ENCODE measurements around the gene ADISSP. TPM values are rescaled to one million over a fixed set of nuclear protein-coding genes. Genes with fewer than 3 reads are reported as not detected.

Gene ADISSP
- total and polyA plus RNA-seq, 9 of the 15 experiments (the other 6 are each of a cell fraction or from before 2014, with no cell fraction given), result 1.4 to 70.6 (median 23.4) TPM

- TF ChIP-seq THRB (CRISPR knock-in tag; conservative IDR thresholded peaks at IDR 0.05) (no peak), SMAD2 (IDR thresholded peaks at IDR 0.05; ENCODE audit: low read depth, low read length) (no peak), ZNF263 (CRISPR knock-in tag; IDR thresholded peaks at IDR 0.05; ENCODE audit: borderline replicate concordance) (no peak)
- TF ChIP-seq, protein P1, sequence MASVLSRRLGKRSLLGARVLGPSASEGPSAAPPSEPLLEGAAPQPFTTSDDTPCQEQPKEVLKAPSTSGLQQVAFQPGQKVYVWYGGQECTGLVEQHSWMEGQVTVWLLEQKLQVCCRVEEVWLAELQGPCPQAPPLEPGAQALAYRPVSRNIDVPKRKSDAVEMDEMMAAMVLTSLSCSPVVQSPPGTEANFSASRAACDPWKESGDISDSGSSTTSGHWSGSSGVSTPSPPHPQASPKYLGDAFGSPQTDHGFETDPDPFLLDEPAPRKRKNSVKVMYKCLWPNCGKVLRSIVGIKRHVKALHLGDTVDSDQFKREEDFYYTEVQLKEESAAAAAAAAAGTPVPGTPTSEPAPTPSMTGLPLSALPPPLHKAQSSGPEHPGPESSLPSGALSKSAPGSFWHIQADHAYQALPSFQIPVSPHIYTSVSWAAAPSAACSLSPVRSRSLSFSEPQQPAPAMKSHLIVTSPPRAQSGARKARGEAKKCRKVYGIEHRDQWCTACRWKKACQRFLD (CRISPR knock-in tag; IDR thresholded peaks at IDR 0.05), result no peak
Measured at GRCh38 chr20:3771552-3772058, 4.1 kb upstream of the ADISSP start (continued).

GRCh38 chr20:3768342-3769130 lies 983 bp upstream of the ADISSP start:
- ATAC-seq (peak; percentile 70), FAIRE-seq (no peak), DNase-seq (ENCODE audit: extremely low read depth in 1 of 4, low spot score in 3 of 4) (peak; percentile 63 to 72 (median 72))
- 6% methylated on average over 39 of the region's 51 CpGs for WGBS (ENCODE audit: insufficient coverage, low coverage, missing lambda C conversion rate)
- Histone ChIP-seq H3K27ac (ENCODE audit: extremely low read depth, low read depth, low read length) (peak overlapping the region; percentile 76), H4K20me1 (replicated peaks; ENCODE audit: control insufficient read depth, insufficient read depth, low read length) (no peaks in the 10 kb centered on the region), H3K36me3 (ENCODE audit: control insufficient read depth, insufficient read depth, low read length) (peaks cover 11% of the 10 kb centered on the region; the same call in 2 of the 3 replicates), H3K9ac (ENCODE audit: insufficient read depth in 1 of 2, low read depth in 2 of 2, low read length in 2 of 2) (peak overlapping the region; percentile 60 to 81), H3K4me1 (replicated peaks in 1 of 2; ENCODE audit: control insufficient read depth in 2 of 2, insufficient read depth in 2 of 2, low read length in 2 of 2) (peaks cover 9 to 42% of the 10 kb centered on the region in 2 experiments; a peak in 3 of 5 replicates), H3K9me3 (replicated peaks; ENCODE audit: control insufficient read depth, insufficient read depth, low read depth, low read length) (no peaks in the 10 kb centered on the region), H3K27me3 (ENCODE audit: control insufficient read depth in 2 of 2, insufficient read depth in 2 of 2, low read length in 2 of 2) (no peaks in the 10 kb centered on the region), H3K4me2 (ENCODE audit: insufficient read depth, low read length) (peak overlapping the region; percentile 81), H3K9me1 (ENCODE audit: control insufficient read depth, insufficient read depth, low read length) (no peaks in the 10 kb centered on the region), H3K79me2 (ENCODE audit: control insufficient read depth, insufficient read depth, low read length) (peaks cover 27% of the 10 kb centered on the region), H3K4me3 (peak overlapping the region; percentile 60), H2AFZ (ENCODE audit: low read depth, low read length) (peak overlapping the region; percentile 87)
- intact Hi-C loops (cut with micrococcal nuclease) (no loop called here), in situ Hi-C loops (cut with MboI) (no loop called here)
- BruUV-seq (replicated peaks), result no TSS peak
- ChIA-PET POLR2A (interaction anchor here (0.6 to 1.0 kb wide), 4 partner anchors 13 to 171 kb away, joined by 3 to 5 read pairs (median 3); partner anchors contain the start of gene SPEF1), CTCF (ENCODE audit: low intra/inter-chr PET ratio) (interaction anchor here (1.1 kb wide), 1 partner anchor 53 kb away, joined by 3 read pairs; no protein-coding TSS in a partner anchor)
- TF ChIP-seq GABPB1 (CRISPR knock-in tag; IDR thresholded peaks at IDR 0.05) (0 out of 2 replicates have a peak, but pooled peaks have one; percentile 20), ZNF121 (CRISPR knock-in tag; conservative IDR thresholded peaks at IDR 0.05) (no peak), TEAD1 (CRISPR knock-in tag; IDR thresholded peaks at IDR 0.05) (peak in 1 of 2 experiments; percentile 2; a peak in 1 of 4 replicates), TRIM24 (IDR thresholded peaks at IDR 0.05) (no peak), RAD21 (CRISPR knock-in tag; conservative IDR thresholded peaks at IDR 0.05 in 1 of 2, IDR thresholded peaks at IDR 0.05 in 1 of 2) (peak; percentile 16 to 33; a peak in 3 of 4 replicates)
- TF ChIP-seq, protein P2, sequence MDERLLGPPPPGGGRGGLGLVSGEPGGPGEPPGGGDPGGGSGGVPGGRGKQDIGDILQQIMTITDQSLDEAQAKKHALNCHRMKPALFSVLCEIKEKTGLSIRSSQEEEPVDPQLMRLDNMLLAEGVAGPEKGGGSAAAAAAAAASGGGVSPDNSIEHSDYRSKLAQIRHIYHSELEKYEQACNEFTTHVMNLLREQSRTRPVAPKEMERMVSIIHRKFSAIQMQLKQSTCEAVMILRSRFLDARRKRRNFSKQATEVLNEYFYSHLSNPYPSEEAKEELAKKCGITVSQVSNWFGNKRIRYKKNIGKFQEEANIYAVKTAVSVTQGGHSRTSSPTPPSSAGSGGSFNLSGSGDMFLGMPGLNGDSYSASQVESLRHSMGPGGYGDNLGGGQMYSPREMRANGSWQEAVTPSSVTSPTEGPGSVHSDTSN (CRISPR knock-in tag; IDR thresholded peaks at IDR 0.05; ENCODE audit: low read depth), result no peak
- TF ChIP-seq, protein P2 (tag; conservative IDR thresholded peaks at IDR 0.05; ENCODE audit: low read depth), result peak; percentile 45; the same call in 1 of the 2 replicates

Data from K562 (cell line).